GM19397 (cell line): Measurements from ENCODE around the gene CCDC85C.

Source experiments
- ATAC-seq: cut with Tn5 transposase; IDR thresholded peaks from one replicate; pipeline ENCODE4 v1.9.1; 2021; ENCODE audit warnings: mild to moderate bottlenecking, moderate library complexity; ENCODE audit not compliant: unreplicated experiment

CCDC85C gene

GRCh38 chr14:99514552-99515300 lies 89.3 kb downstream of the CCDC85C start:
- ATAC-seq = no peak

GRCh38 chr14:99513946-99514551 lies 90.0 kb downstream of the CCDC85C start:
- ATAC-seq = no peak

- no peak for ATAC-seq
Observed at GRCh38 chr14:99513183-99513694, 90.8 kb downstream of the CCDC85C start.

GRCh38 chr14:99512571-99513182 lies 91.3 kb downstream of the CCDC85C start:
- no peak for ATAC-seq

GRCh38 chr14:99512110-99512449 lies 91.9 kb downstream of the CCDC85C start:
- no peak for ATAC-seq

GRCh38 chr14:99511421-99512109 lies 92.4 kb downstream of the CCDC85C start:
- no peak for ATAC-seq

GRCh38 chr14:99510556-99511139 lies 93.4 kb downstream of the CCDC85C start:
- no peak for ATAC-seq

DNA sequence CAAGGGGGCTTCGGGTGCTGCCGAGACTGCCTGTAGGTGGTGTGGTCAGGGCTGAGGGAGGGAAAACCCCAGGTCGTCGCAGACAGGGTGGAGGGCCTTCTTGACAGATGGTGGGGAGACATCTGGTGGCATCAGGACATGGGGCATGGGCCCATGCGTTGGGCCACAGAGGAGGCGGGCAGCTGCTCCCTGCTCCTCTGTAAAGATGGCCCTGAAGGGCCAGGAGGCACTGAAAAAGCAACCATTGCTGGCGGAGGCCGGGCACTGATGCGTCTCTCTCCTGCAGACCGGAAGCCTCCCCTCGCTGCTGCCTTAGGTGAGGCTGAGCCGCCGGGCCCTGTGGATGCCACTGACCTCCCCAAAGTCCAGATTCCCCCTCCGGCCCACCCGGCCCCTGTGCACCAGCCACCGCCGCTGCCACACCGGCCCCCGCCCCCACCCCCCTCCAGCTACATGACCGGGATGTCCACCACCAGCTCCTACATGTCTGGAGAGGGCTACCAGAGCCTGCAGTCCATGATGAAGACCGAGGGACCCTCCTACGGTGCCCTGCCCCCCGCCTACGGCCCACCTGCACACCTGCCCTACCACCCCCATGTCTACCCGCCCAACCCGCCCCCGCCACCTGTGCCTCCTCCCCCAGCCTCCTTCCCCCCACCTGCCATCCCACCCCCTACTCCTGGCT lies 94.0 kb downstream of the CCDC85C start:
- ATAC-seq = no peak

- ATAC-seq = no peak
Observed at GRCh38 chr14:99508896-99509629, 94.9 kb downstream of the CCDC85C start.

DNA sequence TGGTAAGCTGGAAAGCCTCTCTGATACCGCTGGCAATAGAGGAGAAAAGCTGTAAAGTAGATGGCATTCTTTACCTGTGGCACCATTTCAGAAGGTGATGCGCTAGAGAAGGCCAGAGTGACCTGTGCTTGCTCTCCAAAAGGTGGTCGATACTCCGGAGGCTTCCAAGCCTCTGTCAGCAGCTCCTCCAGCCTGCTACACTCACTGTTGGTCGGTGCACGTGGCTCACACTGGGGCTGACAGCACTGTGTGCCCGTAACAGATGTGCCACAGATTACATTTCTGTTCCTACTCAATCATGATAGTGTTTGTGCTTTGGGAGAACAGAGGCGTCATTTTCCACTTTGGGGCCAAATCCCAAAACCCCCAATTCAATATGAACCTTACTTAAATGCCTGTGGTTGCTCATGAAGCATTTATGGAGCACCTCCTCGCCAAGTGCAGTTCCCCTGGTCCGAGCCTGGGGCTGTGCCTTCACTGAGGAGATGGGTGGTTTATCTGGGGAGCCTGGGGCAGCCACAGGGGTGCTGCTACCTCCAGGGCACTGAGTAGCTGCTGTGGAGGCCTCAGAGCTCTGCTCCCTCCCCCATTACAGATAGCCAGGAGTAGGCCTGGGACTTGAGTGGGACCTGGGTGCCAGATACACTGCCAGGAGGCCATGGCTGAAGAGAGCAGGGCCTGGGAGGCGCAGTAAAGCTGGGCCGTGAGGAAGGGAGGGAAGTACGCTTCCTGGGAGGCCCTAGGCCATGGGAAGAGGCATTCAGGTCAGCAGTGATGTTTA lies 96.0 kb downstream of the CCDC85C start:
- ATAC-seq = no peak

GRCh38 chr14:99506276-99506675 lies 97.7 kb downstream of the CCDC85C start:
- no peak for ATAC-seq

GRCh38 chr14:99505089-99505488 lies 98.9 kb downstream of the CCDC85C start:
- no peak for ATAC-seq

GRCh38 chr14:99503848-99504453 lies 100.1 kb downstream of the CCDC85C start:
- ATAC-seq = no peak

- no peak for ATAC-seq
Observed at GRCh38 chr14:99502989-99503421, 101.0 kb downstream of the CCDC85C start.

- no peak for ATAC-seq
Observed at GRCh38 chr14:99497894-99498293, 106.1 kb downstream of the CCDC85C start.

GRCh38 chr14:99497341-99497740 lies 106.7 kb downstream of the CCDC85C start:
- no peak for ATAC-seq

GRCh38 chr14:99484106-99484505 lies 119.9 kb downstream of the CCDC85C start:
- ATAC-seq = no peak

GRCh38 chr14:99481745-99482099 lies 122.3 kb downstream of the CCDC85C start:
- no peak for ATAC-seq
